Suppressor macrophage treated with lipopolysaccharide for 1 hour (primary cell): ENCODE measurements around the gene SLCO4A1.
"Not testable (repeated sequence)": the region's sequence is repeated elsewhere in the genome, so short reads cannot be mapped to it uniquely, and the experiment has no call there.

Experiments
- DNase-seq, 3 donors: peaks; one replicate each; pipeline ENCODE4 v3.0.0-alpha.2; 2020 to 2022

The SLCO4A1 gene

DNA sequence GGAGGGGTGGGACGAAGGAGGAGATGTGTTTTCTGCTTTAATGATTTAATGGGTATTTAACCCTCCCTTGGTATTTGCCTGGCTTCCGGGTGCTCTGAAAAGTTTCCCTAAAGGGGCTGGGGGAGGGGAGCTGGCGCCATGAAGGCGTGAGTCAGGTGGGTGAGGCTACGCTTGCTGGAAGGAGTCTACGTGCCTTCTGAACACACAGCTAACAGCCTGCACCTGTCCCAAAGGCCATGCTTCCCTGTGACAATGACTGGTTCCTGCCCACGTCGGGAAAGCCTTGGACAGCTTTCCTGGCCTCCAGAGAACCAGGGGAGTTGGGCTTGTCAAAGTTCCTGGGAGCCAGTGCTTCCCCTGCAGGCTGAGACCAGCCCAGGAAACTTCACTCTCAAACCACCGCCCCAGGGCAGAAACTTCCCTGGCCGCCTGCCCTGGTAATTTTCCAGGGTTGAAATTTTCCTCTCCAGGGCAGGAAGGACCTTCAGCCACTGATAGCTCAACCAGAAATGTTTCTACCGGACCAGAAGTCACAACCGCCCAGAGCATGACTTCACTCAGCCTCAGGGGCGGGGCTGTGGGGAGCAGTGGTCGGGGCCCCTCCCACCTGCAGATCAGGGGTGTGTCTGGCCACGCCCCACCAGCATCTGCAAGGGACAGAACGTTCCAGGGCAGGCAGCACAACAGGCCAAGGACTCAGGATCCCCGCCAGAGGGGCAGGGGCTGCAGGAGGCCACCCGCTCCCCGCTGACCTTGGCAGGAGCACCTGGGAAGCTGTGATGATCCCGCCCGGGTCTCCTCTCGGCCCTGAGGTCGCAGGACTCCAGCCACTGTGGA, 18.6 kb upstream of the SLCO4A1 start:
- DNase-seq: peak; percentile 94 to 96 (median 96)

DNA sequence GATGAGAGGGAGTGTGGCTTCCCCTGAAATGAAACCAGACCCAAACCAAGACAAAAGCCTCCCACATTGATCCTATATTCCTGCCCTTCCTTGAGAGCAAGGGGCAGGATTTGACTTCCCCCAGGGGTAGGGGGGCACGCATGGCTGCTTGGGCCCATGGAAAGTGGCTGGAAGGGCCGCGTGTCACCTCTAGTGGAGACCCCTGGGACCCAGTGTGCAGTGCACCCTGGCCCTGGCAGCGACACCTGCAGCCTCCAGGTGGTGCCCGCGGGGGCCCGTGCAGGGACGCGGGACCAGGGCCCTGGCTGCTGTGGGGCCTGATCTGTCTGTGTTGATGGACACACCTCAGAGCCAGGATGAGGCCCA, 18.0 kb upstream of the SLCO4A1 start:
- no peak for DNase-seq

DNA sequence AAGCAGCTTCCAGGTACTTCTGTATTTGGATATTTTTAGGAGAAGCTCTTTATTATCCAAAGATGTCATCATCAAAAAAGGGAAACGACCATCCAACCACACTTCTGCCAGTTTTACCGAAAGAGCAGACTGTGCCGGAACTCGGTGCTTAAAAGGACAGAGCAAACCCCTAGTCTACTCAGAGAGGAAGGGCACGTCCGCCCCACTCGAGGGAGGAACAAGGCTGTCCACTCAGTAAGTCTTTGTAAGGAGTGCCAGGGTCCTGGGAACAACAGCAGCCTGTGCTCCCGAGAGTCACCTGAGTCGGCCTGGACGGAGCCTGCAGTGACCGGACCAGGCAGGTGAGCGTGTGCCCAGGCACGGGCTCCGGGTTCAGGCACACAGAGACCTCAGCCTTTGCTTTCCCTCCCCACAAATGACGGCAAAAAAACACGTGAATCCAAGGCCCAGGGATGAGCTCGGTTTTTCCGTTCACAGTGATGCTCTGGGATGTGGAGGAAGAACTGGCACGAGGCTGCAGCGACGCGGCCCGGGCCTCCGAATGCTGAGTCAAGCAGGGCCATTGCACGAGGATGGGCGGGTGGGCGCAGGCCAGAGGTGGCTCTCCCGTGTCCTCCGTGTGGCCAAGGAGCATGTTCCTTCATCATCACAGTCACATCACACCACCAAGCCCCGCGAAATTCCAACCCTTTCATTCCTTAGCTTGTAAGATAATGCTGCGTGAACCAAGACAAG, 17.4 kb upstream of the SLCO4A1 start:
- peak; percentile 68 to 82 (median 72) for DNase-seq

GRCh38 chr20:62625516-62625915, 16.8 kb upstream of the SLCO4A1 start:
- DNase-seq: no peak

- DNase-seq: no peak
These were observed 16.3 kb upstream of the SLCO4A1 start for GRCh38 chr20:62625921-62626547.

DNA sequence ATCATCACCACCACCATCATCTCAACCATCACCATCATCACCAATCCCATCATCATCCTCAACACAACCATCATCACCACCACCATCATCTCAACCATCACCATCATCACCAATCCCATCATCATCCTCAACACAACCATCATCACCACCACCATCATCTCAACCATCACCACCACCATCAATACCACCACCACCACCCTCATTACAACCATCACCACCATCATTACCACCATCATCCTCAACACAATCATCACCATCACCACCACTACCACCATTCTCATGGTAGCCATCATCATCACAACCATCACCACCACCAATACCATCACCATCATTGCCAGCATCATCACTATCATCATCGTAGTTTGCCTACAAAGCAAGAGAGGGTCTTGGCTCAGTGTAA, 14.9 kb upstream of the SLCO4A1 start:
- DNase-seq: not testable (repeated sequence)

- peak; percentile 49 to 70 (median 56) for DNase-seq
These were observed 14.2 kb upstream of the SLCO4A1 start for GRCh38 chr20:62627901-62628612.

- DNase-seq: no peak
These were observed 13.6 kb upstream of the SLCO4A1 start for GRCh38 chr20:62628691-62629090.

DNA sequence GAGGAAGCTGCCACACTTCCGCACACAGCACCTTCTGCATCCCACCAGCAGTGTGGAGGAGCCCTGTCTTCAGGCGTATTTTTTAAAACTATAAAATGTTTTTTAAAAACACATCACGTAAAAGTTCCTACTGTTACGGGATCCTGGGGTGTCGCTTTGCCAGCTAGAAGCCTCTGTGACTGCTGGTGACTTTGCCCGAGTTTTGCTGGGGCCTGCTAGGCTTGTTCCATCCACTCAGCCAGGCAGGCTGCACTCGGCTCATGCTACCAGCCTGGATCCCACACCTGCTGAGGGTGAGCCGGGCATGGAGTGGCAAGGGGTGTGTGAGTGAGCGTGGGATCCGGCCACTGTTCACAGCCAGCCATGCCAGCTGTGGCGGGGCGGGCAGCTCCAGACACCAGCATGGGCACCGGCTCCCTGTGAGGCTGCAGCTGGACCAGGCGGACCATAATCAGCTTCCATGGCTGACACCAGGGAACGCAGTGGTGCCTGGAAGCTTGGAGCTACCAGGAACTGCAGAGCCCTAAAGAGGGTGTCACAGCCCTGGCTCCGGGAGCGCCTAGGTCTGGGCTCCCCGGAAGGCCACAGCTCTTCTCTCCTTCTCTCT, 12.3 kb upstream of the SLCO4A1 start:
- no peak for DNase-seq

DNA sequence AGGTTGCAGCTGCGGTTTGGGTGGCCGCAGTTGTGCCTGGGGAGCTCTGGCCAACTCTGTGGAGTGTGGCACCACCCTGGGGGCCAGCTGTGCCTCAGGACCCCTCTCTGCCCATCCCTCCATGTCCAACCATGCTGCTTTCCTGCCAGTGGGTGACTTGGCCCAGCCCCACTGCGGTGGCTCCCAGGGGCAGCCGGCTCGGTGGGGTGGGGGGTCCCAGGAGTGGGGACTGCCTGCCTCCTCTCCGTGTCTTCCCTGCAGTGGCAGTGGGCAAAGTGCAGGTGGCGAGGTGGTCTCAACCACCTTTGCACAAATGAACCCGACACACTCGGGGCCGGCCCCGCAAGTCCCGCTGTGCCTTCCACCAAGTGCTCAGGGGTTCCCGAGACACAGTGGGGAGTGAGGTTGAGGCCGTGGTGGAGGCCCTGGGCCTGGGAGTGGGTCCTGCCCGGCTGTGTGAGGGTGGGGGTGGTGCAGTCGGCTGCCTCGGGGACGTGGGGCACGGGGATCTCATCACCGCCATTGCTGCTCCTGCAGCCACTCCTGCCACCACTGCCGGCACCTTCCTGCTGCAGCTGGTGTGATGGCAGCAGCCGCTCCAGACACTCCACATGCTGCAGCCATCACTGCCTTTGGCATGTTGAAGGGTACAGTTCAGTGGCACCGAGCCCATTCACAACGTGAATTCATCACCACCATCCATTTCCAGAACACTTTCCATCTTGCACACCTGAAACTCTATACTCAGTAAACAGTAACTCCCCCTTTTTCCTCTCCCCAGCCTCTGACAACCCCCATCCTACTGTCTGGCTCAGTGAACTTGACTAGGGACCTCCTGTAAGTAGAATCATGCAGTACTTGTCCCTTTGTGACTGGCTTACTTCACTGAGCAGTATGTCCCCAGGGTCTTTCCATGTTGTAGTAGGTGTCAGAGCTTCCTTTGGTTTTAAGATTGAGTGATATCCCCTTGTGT, 10.7 kb upstream of the SLCO4A1 start:
- DNase-seq: no peak

GRCh38 chr20:62632575-62633090, 9.7 kb upstream of the SLCO4A1 start:
- DNase-seq: peak in 1 of 3 donors; percentile 66

DNA sequence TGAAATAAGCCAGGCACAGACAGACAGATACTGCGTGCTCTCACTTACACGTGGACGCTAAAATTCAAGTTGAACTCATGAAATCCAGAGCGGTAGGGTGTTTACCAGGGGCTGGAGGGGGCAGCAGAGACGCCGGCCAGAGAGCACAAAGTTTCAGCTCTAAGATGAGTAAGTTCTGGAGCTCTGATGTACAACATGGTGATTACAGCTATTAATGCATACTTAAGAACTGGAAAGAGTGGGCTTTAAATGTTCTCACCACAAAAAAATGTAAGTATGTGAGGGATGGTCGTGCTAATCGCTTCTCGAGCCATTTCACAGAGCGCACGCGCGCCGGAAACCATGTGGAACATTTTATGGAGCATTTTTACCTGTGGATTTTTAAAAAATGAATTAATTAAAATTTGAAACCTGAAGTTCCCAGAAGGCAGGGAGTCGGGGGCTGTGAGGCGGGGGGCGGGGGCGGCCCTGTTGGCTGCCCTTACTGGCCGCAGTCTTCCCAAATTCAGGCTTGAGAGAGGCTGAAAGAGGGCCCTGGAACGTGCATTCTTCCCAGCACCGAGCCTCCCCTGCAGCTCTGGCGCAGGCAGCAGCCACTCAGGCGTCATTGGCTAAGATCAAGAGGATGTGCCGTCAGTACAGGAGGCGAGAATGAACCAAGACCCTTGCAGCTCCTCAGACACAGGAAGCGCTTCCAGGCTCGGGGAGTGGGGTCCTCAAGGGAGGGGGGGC, 8.5 kb upstream of the SLCO4A1 start:
- no peak for DNase-seq

DNA sequence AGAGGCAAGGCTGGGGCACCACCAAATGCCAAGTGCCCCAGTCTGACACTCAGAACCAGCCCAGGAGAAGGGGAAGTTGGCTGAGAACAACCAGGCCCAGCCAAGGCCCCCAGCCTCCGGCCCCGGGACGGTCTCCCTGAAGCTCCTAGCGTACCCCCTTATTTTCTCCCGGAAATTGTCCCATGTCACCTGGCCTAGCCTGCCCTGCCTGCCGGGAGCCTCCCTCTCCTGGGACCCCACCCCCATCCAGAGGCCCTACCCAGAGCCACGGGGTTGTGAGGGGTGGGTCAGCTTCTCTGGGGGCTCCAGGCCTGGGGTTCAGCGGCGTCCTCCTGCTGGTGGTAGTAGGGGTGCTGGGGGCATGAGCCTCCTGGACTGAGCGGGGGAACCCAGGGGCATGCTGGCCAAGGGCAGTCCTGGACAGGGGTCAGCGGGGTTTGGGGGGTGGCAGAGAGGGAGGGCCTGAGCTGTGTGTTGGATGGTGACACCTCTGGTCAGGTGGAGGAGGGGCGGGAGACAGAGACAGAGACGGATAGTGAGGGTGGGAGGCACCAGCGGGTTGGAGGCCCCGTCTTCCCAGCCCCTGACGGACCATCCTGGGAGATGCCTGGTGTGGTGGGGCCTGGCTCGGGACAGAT, 7.9 kb upstream of the SLCO4A1 start:
- DNase-seq: no peak

GRCh38 chr20:62635232-62635631, 7.1 kb upstream of the SLCO4A1 start:
- no peak for DNase-seq

DNA sequence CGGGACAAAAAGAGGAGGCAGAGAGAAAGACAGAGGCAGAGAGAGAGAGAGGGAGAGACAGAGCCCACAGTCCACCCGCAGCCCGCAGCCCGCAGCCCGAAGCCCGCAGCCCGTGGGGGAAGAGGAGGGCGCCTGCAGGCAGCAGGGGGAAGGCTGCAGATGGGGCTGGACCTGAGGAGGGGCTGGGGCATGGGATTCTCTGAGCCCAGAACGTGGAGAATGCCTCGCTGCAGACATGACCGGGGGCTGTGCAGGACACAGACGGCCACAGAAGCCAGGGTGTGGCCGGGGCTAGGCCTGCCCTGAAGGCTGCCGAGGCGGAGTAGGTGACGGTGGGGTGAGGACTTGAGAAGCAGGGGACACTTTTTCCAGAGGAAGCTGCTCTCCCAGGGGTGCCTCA, 6.5 kb upstream of the SLCO4A1 start:
- no peak for DNase-seq

DNA sequence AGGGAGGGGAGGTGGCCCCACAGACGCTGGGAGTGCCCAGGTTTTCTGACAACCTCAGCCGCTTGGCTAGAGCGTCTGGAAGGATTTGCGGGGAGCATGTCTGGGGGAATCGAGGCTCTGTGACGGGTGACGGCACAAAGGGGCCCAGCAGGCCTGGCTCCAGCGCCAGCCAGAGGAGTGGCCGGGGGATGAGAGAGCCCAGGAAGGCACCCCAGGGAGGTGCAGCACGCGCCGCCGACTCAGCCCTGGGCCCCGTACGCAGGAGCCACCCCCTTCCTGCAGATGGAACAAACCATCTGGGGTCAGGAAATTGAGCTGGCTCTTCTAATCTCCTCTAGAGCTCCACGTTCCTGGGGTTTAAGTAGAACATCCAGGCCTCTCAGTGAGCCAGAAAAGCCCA, 5.9 kb upstream of the SLCO4A1 start:
- DNase-seq: no peak

GRCh38 chr20:62637110-62637509, 5.2 kb upstream of the SLCO4A1 start:
- DNase-seq: no peak

- DNase-seq: no peak
These were observed 4.7 kb upstream of the SLCO4A1 start for GRCh38 chr20:62637521-62638054.

DNA sequence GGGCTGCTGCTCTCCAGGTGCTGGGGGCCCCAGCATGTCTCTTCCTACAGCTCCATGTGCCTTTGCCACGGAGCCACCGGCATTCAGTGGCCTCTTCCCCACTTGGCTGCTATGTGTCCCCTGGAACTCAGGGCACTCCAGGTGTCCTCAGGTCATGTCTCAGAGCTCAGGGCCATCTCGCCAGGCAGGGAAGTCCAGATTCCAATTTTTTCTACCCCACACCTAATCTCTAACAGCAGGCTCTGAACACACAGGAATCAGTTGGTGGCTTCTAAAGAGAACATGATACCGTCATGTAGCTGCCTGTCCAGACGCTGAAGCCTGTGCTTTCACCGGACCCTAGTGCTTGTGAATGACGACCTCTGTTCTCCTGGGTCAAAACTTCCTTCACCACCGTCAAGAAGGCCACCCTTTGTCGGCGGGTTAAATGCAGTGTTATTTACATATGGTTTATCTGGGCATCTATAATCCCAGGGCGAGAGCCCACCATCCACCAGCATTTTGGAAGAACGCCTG, 4.2 kb upstream of the SLCO4A1 start:
- no peak for DNase-seq
